Neural crest cell (in vitro differentiated cells): ENCODE measurements around the gene PRKCZ. TPM values are rescaled to one million over a fixed set of nuclear protein-coding genes. Genes with fewer than 3 reads are reported as not detected.

Source experiments
- DNase-seq: peaks from one replicate; pipeline ENCODE4 v3.0.0; 2021; ENCODE audit warnings: low read depth, mixed read lengths, low spot score
- H3K27ac Mint-ChIP-seq: one replicate; pipeline ENCODE4 v1.8.0; 2021; ENCODE audit warnings: mild to moderate bottlenecking, mixed read lengths; ENCODE audit not compliant: unreplicated experiment
- H3K27me3 Mint-ChIP-seq: 2 replicates; pipeline ENCODE4 v1.8.0; 2021; ENCODE audit warnings: low read depth, mild to moderate bottlenecking, mixed read lengths
- H3K36me3 Mint-ChIP-seq: 2 replicates; pipeline ENCODE4 v1.8.0; 2021; ENCODE audit warnings: low read depth, mild to moderate bottlenecking, mixed read lengths
- H3K4me1 Mint-ChIP-seq: 2 replicates; pipeline ENCODE4 v1.8.0; 2021; ENCODE audit warnings: mixed read lengths
- H3K4me3 Mint-ChIP-seq: one replicate; pipeline ENCODE4 v1.8.0; 2021; ENCODE audit warnings: mild to moderate bottlenecking, mixed read lengths
- H3K9me3 Mint-ChIP-seq: 2 replicates; pipeline ENCODE4 v1.8.0; 2021; ENCODE audit warnings: mixed read lengths
- total RNA-seq: library from RNA; stranded (reverse); gene quantifications from 2 replicates; pipeline ENCODE4 v1.2.1, GENCODE V29; 2021
- TF ChIP-seq, protein P1 (sequence below): fragments of 200-600 bp; sonication (generic); conservative IDR thresholded peaks from 2 replicates; pipeline ENCODE4 v1.5.0; 2021; ENCODE audit warnings: antibody characterized with exemption, mild to moderate bottlenecking

Gene PRKCZ
- total RNA-seq, 1 donor from 2014 or later, result 8.6 TPM

DNA sequence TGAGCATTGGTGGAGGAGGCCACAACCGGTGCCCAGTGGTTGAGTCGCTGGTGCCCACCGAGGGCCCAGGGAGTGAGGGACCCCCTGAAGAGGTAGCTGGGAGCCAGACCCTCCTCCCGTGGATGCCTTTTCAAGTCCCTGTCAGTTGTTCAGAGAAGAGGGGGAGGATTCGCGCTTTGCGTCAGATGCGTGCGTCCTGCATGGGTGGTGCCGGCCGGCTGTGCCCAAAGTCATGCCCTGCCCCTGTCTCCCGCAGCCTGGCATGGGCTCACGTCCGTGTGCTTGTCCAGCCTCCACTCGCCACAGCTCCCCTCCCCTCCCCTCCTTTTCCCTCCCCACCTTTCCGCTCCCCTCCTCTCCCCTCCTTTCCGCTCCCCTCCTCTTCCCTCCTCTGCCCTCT lies 45.2 kb downstream of the PRKCZ start:
- no peak for DNase-seq
- Mint-ChIP-seq H3K27ac (no peak overlapping the region), H3K4me1 (peaks cover 8% of the 10 kb centered on the region), H3K36me3 (no peaks in the 10 kb centered on the region), H3K9me3 (no peaks in the 10 kb centered on the region), H3K4me3 (no peak overlapping the region), H3K27me3 (peaks cover 4% of the 10 kb centered on the region)
- TF ChIP-seq, protein P1, sequence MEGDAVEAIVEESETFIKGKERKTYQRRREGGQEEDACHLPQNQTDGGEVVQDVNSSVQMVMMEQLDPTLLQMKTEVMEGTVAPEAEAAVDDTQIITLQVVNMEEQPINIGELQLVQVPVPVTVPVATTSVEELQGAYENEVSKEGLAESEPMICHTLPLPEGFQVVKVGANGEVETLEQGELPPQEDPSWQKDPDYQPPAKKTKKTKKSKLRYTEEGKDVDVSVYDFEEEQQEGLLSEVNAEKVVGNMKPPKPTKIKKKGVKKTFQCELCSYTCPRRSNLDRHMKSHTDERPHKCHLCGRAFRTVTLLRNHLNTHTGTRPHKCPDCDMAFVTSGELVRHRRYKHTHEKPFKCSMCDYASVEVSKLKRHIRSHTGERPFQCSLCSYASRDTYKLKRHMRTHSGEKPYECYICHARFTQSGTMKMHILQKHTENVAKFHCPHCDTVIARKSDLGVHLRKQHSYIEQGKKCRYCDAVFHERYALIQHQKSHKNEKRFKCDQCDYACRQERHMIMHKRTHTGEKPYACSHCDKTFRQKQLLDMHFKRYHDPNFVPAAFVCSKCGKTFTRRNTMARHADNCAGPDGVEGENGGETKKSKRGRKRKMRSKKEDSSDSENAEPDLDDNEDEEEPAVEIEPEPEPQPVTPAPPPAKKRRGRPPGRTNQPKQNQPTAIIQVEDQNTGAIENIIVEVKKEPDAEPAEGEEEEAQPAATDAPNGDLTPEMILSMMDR, result no peak

GRCh38 chr1:2095981-2096736 lies 45.9 kb downstream of the PRKCZ start:
- DNase-seq, result no peak
- TF ChIP-seq, protein P1, result no peak
- Mint-ChIP-seq H3K36me3 (no peaks in the 10 kb centered on the region), H3K9me3 (no peaks in the 10 kb centered on the region), H3K4me1 (peaks cover 8% of the 10 kb centered on the region), H3K27me3 (peaks cover 4% of the 10 kb centered on the region), H3K4me3 (no peak overlapping the region), H3K27ac (no peak overlapping the region)

- TF ChIP-seq, protein P1, result no peak
- H3K9me3 Mint-ChIP-seq, result no peaks in the 10 kb centered on the region
- H3K4me1 Mint-ChIP-seq, result peaks cover 5% of the 10 kb centered on the region
- H3K27me3 Mint-ChIP-seq, result no peaks in the 10 kb centered on the region
- H3K36me3 Mint-ChIP-seq, result no peaks in the 10 kb centered on the region
- H3K4me3 Mint-ChIP-seq, result no peak overlapping the region
- H3K27ac Mint-ChIP-seq, result no peak overlapping the region
- DNase-seq, result no peak
Measured at GRCh38 chr1:2097386-2098300, 47.4 kb downstream of the PRKCZ start.

DNA sequence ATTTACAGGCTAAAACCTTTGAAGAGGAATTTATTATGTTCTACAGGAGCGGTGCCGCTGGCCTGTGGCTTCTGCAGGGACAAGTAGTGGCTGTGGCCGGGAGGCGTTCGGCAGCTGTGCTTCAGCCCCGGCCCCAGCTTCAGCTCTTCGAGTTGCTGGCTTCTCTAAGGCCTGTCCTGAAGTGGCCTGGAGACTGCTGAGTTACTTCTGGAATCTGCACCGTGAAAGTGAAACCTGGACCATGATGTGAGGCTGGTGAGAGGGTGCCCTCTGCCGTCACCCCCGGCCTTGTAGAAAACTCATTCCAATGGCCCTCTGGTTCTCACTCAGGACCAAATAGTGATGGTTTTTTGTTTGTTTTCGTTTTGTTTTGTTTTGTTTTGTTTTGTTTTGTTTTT lies 48.1 kb downstream of the PRKCZ start:
- H3K4me1 Mint-ChIP-seq, result peaks cover 5% of the 10 kb centered on the region
- no peak overlapping the region for H3K27ac Mint-ChIP-seq
- DNase-seq, result no peak
- no peak overlapping the region for H3K4me3 Mint-ChIP-seq
- H3K27me3 Mint-ChIP-seq, result no peaks in the 10 kb centered on the region
- H3K36me3 Mint-ChIP-seq, result no peaks in the 10 kb centered on the region
- no peaks in the 10 kb centered on the region for H3K9me3 Mint-ChIP-seq
- TF ChIP-seq, protein P1, result no peak

GRCh38 chr1:2098839-2099785 lies 48.9 kb downstream of the PRKCZ start:
- TF ChIP-seq, protein P1, result no peak
- no peak for DNase-seq
- H3K27me3 Mint-ChIP-seq, result no peaks in the 10 kb centered on the region
- peaks cover 10% of the 10 kb centered on the region for H3K4me1 Mint-ChIP-seq
- no peak overlapping the region for H3K4me3 Mint-ChIP-seq
- no peaks in the 10 kb centered on the region for H3K9me3 Mint-ChIP-seq
- no peak overlapping the region for H3K27ac Mint-ChIP-seq
- no peaks in the 10 kb centered on the region for H3K36me3 Mint-ChIP-seq
